AG09309 (cell line): ENCODE data around the gene SPINT2.
A peak's percentile ranks its signal among the peaks of the same experiment; 100 is the strongest.
"Not testable (repeated sequence)": the region's sequence is repeated elsewhere in the genome, so short reads cannot be mapped to it uniquely, and the experiment has no call there.

Experiments used
- DNase-seq: peaks from one replicate; pipeline ENCODE4 v3.0.0-alpha.2; 2010; ENCODE audit warnings: low read depth
- H3K4me3 ChIP-seq: 2 replicates; pipeline ENCODE4 v1.5.1; 2011; ENCODE audit warnings: mild to moderate bottlenecking, low read depth, low read length, moderate library complexity; ENCODE audit not compliant: control insufficient read depth
- TF ChIP-seq, protein P1 (sequence below): IDR thresholded peaks from 2 replicates; pipeline ENCODE4 v1.5.1; 2011; ENCODE audit warnings: mild to moderate bottlenecking, low read depth, low read length, inconsistent platforms; ENCODE audit not compliant: insufficient read depth, control insufficient read depth; ENCODE audit errors: missing control alignments

SPINT2 gene

DNA sequence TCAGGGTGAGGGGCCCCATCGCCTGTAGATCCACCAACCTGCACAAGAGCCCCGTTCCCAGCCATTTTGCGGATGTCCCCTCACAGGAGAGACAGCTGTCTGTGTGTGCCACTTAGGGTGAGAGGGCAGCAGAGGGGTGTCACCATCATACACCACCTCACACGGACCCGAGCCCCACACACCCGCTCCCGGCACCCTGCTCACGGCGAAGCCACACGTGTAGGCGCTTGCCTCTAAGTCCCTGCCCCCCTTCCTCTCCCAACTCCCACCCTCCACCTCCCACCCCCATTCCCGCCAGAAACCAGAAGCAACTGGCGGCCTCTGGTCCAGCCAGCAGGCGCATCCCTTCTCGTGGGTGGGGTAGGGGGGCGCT, 36.4 kb upstream of the SPINT2 start:
- no peak for DNase-seq
- no peak overlapping the region for H3K4me3 ChIP-seq
- TF ChIP-seq, protein P1, sequence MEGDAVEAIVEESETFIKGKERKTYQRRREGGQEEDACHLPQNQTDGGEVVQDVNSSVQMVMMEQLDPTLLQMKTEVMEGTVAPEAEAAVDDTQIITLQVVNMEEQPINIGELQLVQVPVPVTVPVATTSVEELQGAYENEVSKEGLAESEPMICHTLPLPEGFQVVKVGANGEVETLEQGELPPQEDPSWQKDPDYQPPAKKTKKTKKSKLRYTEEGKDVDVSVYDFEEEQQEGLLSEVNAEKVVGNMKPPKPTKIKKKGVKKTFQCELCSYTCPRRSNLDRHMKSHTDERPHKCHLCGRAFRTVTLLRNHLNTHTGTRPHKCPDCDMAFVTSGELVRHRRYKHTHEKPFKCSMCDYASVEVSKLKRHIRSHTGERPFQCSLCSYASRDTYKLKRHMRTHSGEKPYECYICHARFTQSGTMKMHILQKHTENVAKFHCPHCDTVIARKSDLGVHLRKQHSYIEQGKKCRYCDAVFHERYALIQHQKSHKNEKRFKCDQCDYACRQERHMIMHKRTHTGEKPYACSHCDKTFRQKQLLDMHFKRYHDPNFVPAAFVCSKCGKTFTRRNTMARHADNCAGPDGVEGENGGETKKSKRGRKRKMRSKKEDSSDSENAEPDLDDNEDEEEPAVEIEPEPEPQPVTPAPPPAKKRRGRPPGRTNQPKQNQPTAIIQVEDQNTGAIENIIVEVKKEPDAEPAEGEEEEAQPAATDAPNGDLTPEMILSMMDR = no peak

DNA sequence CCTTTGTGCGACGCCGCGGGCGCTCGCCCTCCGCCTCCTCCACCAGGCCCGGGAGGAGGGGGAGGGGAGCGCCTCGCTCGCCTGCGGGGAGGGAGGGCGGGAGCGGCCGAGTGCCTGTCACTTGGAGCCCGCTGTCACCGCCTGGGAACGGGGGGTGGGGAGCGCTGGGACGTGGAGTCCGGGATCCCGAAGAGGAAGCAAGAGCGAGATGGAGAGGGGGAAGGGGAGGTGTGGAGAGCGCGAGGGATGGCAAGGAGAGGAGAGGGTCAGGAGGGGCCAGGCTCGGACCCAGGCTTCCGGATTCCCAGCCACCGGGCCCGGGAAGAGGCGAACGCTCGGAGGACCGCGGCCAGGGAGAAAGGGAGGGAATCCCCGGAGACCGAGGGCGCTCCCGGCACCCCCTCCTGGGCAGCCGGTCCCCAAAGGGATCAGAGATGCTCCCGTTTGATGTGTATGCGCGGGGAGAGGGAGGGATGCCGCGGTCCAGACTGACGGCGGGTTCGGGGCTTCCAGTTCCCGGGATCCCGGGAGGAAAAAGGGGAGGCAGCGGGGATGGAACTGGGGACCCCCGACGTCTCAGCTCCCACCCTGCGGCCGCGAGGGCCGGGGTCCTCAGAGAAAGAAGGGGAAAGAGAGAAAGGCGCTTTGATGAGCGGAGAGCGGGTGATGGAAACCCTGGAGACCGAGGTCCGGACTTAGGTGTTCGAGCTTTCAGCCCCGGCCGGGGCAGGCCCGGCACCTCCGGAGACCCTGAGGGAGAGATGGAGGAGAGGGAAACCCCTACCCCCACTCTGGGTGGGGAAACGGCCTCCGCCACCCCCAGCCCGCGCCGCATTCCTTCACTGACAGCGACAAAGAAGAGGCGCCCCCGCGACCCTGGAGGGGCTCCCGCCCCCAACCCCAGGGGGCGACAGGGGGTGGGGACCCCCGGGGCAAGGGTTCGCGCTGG, 35.6 kb upstream of the SPINT2 start:
- DNase-seq = no peak
- H3K4me3 ChIP-seq = peak overlapping the region; percentile 60
- TF ChIP-seq, protein P1 = no peak

DNA sequence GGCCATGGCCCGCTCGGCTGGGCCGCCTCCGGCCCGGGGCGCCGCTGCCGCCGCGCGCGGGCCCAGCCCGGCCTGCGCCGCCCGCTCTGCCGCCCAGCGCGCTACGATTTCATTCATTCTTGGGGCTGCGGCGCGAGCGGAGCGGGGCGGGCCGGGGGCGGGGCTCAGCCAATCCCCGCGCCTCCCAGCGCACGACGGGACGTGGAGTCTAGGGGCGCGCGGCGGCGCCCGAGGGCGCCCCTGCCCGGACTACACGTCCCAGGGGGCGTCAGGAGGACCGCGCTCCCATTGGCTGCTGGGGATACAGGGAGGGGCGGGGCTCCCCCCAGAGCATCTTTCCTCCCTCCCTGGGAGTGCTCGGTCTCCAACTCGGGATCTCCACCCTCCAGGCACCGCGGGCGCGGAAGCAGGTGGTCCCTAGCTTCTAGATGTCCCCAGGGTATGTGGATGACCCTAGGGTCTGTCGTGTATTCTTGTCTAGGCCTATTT, 34.7 kb upstream of the SPINT2 start:
- TF ChIP-seq, protein P1 = no peak
- peak; percentile 38 for DNase-seq
- H3K4me3 ChIP-seq = peak overlapping the region; percentile 60

DNA sequence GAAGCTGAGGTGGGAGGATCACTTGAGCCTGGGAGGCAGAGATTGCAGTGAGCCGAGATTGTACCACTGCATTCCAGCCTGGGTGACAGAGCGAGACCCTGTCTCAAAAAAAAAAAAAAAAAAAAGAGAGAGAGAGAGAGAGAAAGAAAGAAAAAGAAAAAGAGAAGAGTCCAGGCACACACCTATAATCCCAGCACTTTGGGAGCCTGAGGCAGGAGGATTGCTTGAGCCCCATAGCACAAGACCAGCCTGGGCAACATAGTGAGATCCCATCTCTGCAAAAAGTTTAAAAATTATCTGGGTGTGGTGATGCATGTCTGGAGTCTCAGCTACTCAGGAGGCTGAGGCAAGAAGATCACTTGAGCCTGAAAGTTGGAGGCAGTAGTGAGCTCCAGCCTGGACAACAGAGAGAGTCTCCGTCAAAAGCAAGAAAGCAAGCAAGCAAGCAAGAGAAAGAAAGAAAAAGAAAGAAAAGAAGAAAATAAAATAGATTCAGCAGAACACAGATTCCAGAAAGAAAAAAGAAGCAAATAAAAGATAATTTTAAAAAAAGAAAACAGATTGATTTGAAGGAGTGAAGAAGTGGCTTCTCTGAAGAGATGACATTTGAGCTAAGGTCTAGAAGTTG, 33.8 kb upstream of the SPINT2 start:
- not testable (repeated sequence) for H3K4me3 ChIP-seq, DNase-seq

DNA sequence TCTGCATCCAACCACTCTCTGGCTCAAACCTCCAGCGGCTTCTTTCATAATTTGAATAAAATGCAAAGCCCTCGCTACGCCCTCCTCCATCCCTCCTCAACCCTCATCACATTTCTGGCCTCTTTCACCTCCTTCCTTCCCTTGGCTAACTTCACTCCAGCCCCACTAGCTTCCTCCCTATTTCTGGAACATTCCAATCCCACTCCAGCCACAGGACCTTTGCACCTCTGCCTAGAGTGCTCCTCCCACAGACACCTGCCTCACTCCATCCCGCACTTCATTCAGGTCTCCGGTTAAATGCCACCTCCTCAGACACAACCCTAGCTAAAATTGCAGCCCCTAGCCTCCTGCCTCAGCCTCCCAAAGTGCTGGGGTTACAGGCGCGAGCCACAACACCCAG, 32.5 kb upstream of the SPINT2 start:
- DNase-seq = no peak
- no peak overlapping the region for H3K4me3 ChIP-seq
- TF ChIP-seq, protein P1 = no peak

DNA sequence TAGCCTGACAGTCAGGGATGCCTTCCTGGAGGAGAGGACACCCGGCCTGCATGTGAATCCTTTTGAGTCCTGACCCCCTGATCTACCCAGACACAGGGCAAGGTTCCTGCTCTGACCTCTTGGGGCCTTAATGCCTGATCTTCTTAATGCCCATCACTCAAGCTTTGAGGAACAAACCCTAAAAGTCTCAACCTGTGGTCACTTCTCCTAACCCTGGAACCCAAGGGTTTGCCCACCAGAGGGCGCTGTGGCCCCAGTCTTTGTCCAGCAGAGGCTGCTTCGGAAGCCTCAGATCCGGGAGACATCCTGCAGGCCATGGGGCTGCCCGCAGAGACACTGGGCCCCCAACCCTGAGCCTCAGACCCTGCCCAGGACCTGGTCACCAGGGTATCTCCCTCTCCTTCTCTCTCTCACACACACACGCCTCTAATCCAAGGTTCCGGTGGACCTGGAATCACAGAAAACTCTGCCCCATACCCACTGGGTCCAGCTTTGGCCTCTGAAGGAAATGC, 30.6 kb upstream of the SPINT2 start:
- H3K4me3 ChIP-seq = no peak overlapping the region
- TF ChIP-seq, protein P1 = peak; percentile 87
- DNase-seq = no peak

DNA sequence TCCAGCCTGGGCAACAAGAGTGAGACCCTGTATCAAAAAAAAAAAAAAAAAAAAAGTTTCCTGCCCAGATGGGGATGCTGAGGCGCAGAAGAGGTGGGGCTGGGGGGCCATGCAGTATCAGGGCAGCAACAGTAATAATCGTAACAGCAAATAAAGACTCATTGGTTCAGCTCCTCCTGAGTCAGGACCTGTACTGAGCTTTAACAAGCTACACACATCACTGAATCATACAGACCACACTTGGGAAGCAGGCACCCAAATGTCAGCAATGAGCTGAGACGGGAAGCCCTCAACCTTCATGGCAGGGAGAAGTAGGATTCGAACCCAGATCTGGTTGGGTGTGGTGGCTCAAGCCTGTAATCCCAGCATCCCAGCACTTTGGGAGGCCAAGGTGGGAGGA, 29.8 kb upstream of the SPINT2 start:
- no peak for DNase-seq
- TF ChIP-seq, protein P1 = no peak
- H3K4me3 ChIP-seq = no peak overlapping the region
